Large intestine (tissue), 3 donors: ENCODE data around the gene SAMHD1. TPM values are rescaled to one million over a fixed set of nuclear protein-coding genes. Genes with fewer than 3 reads are reported as not detected.
"Not testable (repeated sequence)": the region's sequence is repeated elsewhere in the genome, so short reads cannot be mapped to it uniquely, and the experiment has no call there.

Experiments
- DNase-seq, 2 donors: peaks; one replicate each; pipeline versions ENCODE4 v3.0.0 to v3.0.0-alpha.2; 2013
- H3K27ac ChIP-seq: one replicate; pipeline ENCODE4 v1.5.1; 2013; ENCODE audit warnings: low read length
- H3K27me3 ChIP-seq: 2 replicates; pipeline ENCODE4 v1.6.1; 2013; ENCODE audit warnings: low read length; ENCODE audit not compliant: control insufficient read depth, insufficient read depth
- H3K36me3 ChIP-seq: 2 replicates; pipeline ENCODE4 v1.6.1; 2013; ENCODE audit warnings: low read length; ENCODE audit not compliant: control insufficient read depth, insufficient read depth
- H3K4me1 ChIP-seq: one replicate; pipeline ENCODE4 v1.6.1; 2013; ENCODE audit warnings: low read length; ENCODE audit not compliant: control insufficient read depth, insufficient read depth
- H3K4me3 ChIP-seq: one replicate; pipeline ENCODE4 v1.5.1; 2013; ENCODE audit warnings: low read length
- H3K9me3 ChIP-seq: one replicate; pipeline ENCODE4 v1.6.1; 2013; ENCODE audit warnings: mild to moderate bottlenecking, low read depth, low read length, moderate library complexity; ENCODE audit not compliant: control insufficient read depth
- WGBS: methylation state at CpG from one replicate; pipeline ENCODE4 v1.1.5; 2013; ENCODE audit warnings: low lambda C conversion rate; ENCODE audit not compliant: insufficient coverage; 5-methylcytosine and 5-hydroxymethylcytosine counted together
- polyA plus RNA-seq: library from polyadenylated mRNA; unstranded; fragments of 120-200 nt; gene quantifications from one replicate; pipeline ENCODE4 v1.2.1, GENCODE V29; 2013

The SAMHD1 gene
- polyA plus RNA-seq, 1 donor, result 40.4 TPM

GRCh38 chr20:36875702-36876472, 75.6 kb downstream of the SAMHD1 start, which contains the start of gene TLDC2:
Gene TLDC2 (plus strand): TSS chr20:36876138. CDS start chr20:36876175, 37 bp downstream.
- Histone ChIP-seq H3K4me1 (peaks cover 23% of the 10 kb centered on the region), H3K27me3 (no peaks in the 10 kb centered on the region), H3K36me3 (peaks cover 6% of the 10 kb centered on the region), H3K4me3 (peak within 1 kb of the TSS; percentile 51), H3K27ac (peak within 1 kb of the TSS; percentile 90), H3K9me3 (no peaks in the 10 kb centered on the region)
- DNase-seq, result peak; percentile 93 to 96
- no CpG with 5 or more reads among the region's 14 CpGs for WGBS

- H3K36me3 ChIP-seq, DNase-seq, H3K4me3 ChIP-seq, H3K27me3 ChIP-seq, H3K9me3 ChIP-seq: not testable (repeated sequence)
- peak overlapping the region; percentile 88 for H3K27ac ChIP-seq
- peaks cover 23% of the 10 kb centered on the region for H3K4me1 ChIP-seq
- WGBS, result no CpG with 5 or more reads among the region's 5 CpGs
Observed at GRCh38 chr20:36875093-36875492, 76.4 kb downstream of the SAMHD1 start.

GRCh38 chr20:36873498-36874189, 77.9 kb downstream of the SAMHD1 start:
- H3K4me1 ChIP-seq, result peaks cover 23% of the 10 kb centered on the region
- H3K36me3 ChIP-seq, result no peaks in the 10 kb centered on the region
- no peaks in the 10 kb centered on the region for H3K9me3 ChIP-seq
- H3K27me3 ChIP-seq, result no peaks in the 10 kb centered on the region
- DNase-seq, result peak in 1 of 2 donors; percentile 79
- H3K27ac ChIP-seq, result no peak overlapping the region
- 25% methylated on average over 2 of the region's 13 CpGs for WGBS
- no peak overlapping the region for H3K4me3 ChIP-seq

GRCh38 chr20:36872852-36873251, 78.7 kb downstream of the SAMHD1 start:
- DNase-seq, result no peak
- WGBS, result no CpG with 5 or more reads among the region's 5 CpGs
- H3K9me3 ChIP-seq, result no peaks in the 10 kb centered on the region
- H3K36me3 ChIP-seq, result no peaks in the 10 kb centered on the region
- H3K4me1 ChIP-seq, result peaks cover 23% of the 10 kb centered on the region
- H3K4me3 ChIP-seq, result no peak overlapping the region
- H3K27ac ChIP-seq, result no peak overlapping the region
- H3K27me3 ChIP-seq, result no peaks in the 10 kb centered on the region

- WGBS, result no CpG with 5 or more reads among the region's 16 CpGs
- Histone ChIP-seq H3K9me3 (no peaks in the 10 kb centered on the region), H3K36me3 (no peaks in the 10 kb centered on the region), H3K4me3 (no peak overlapping the region), H3K27ac (no peak overlapping the region), H3K27me3 (no peaks in the 10 kb centered on the region), H3K4me1 (peaks cover 19% of the 10 kb centered on the region)
- DNase-seq, result no peak
Observed at GRCh38 chr20:36871640-36872570, 79.6 kb downstream of the SAMHD1 start.

GRCh38 chr20:36866681-36867495, 84.6 kb downstream of the SAMHD1 start:
- H3K4me3 ChIP-seq, result no peak overlapping the region
- 89% methylated on average over 3 of the region's 8 CpGs for WGBS
- DNase-seq, result no peak
- H3K27ac ChIP-seq, result no peak overlapping the region
- no peaks in the 10 kb centered on the region for H3K36me3 ChIP-seq
- peaks cover 3% of the 10 kb centered on the region for H3K4me1 ChIP-seq
- peaks cover 11% of the 10 kb centered on the region for H3K27me3 ChIP-seq
- no peaks in the 10 kb centered on the region for H3K9me3 ChIP-seq

GRCh38 chr20:36866164-36866563, 85.3 kb downstream of the SAMHD1 start:
- no peak for DNase-seq
- WGBS, result 60% methylated on average over 1 of the region's 7 CpGs
- H3K9me3 ChIP-seq, result no peaks in the 10 kb centered on the region
- peaks cover 11% of the 10 kb centered on the region for H3K27me3 ChIP-seq
- H3K4me1 ChIP-seq, result peaks cover 4% of the 10 kb centered on the region
- H3K36me3 ChIP-seq, result peaks cover under 1% of the 10 kb centered on the region
- no peak overlapping the region for H3K27ac ChIP-seq
- no peak overlapping the region for H3K4me3 ChIP-seq

- Histone ChIP-seq H3K36me3 (peaks cover 4% of the 10 kb centered on the region), H3K4me3 (no peak overlapping the region), H3K27me3 (peaks cover 11% of the 10 kb centered on the region), H3K4me1 (peaks cover 7% of the 10 kb centered on the region), H3K27ac (no peak overlapping the region), H3K9me3 (no peaks in the 10 kb centered on the region)
- no peak for DNase-seq
Observed at GRCh38 chr20:36865861-36866149, 85.7 kb downstream of the SAMHD1 start.

GRCh38 chr20:36865076-36865860, 86.2 kb downstream of the SAMHD1 start:
- WGBS, result no CpG with 5 or more reads among the region's 9 CpGs
- peaks cover 5% of the 10 kb centered on the region for H3K36me3 ChIP-seq
- no peak overlapping the region for H3K4me3 ChIP-seq
- H3K27ac ChIP-seq, result no peak overlapping the region
- H3K27me3 ChIP-seq, result peaks cover 11% of the 10 kb centered on the region
- H3K9me3 ChIP-seq, result no peaks in the 10 kb centered on the region
- H3K4me1 ChIP-seq, result peaks cover 11% of the 10 kb centered on the region
- DNase-seq, result no peak
